ENCODE results near the gene ABCA2.

DNA sequence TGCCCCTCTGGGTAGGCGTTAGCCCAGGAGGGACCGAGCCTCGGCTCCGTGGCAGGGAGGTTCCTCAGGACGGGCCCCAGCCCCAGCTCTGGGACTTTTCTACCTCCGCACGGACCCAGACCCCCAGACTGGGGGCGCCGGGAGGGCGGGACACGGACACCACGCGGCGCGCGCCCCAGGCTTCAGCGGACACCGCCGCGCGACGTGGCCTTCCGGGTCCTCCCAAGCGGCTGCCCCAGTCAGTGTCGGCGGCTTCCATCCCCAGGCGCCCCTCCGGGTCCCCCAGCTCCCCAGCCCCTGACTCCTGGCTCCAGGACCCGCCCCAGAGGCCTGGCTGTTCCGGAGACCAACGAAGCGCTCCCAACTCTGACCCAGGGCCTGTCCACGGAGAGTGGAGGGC, 42.2 kb downstream of the ABCA2 start:
- TF ChIP-seq, protein P1, sequence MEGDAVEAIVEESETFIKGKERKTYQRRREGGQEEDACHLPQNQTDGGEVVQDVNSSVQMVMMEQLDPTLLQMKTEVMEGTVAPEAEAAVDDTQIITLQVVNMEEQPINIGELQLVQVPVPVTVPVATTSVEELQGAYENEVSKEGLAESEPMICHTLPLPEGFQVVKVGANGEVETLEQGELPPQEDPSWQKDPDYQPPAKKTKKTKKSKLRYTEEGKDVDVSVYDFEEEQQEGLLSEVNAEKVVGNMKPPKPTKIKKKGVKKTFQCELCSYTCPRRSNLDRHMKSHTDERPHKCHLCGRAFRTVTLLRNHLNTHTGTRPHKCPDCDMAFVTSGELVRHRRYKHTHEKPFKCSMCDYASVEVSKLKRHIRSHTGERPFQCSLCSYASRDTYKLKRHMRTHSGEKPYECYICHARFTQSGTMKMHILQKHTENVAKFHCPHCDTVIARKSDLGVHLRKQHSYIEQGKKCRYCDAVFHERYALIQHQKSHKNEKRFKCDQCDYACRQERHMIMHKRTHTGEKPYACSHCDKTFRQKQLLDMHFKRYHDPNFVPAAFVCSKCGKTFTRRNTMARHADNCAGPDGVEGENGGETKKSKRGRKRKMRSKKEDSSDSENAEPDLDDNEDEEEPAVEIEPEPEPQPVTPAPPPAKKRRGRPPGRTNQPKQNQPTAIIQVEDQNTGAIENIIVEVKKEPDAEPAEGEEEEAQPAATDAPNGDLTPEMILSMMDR (IDR thresholded peaks at IDR 0.05) = no peak
- TF ChIP-seq POLR2AphosphoS5 (IDR thresholded peaks at IDR 0.05) (no peak), POLR2A (IDR thresholded peaks at IDR 0.05) (no peak)

Measured in breast epithelium (tissue), 3 donors.